Activated CD8-positive, alpha-beta memory T cell treated with anti-CD3 and anti-CD28 coated beads, Interleukin-2, amount 50 U/mL, for 1 hour (primary cell): ENCODE results near the gene ZNF280D.

ENCODE experiments used
- DNase-seq: peaks from one replicate; pipeline ENCODE4 v3.0.0-alpha.2; 2020; ENCODE audit errors: extremely low read depth

ZNF280D gene

DNA sequence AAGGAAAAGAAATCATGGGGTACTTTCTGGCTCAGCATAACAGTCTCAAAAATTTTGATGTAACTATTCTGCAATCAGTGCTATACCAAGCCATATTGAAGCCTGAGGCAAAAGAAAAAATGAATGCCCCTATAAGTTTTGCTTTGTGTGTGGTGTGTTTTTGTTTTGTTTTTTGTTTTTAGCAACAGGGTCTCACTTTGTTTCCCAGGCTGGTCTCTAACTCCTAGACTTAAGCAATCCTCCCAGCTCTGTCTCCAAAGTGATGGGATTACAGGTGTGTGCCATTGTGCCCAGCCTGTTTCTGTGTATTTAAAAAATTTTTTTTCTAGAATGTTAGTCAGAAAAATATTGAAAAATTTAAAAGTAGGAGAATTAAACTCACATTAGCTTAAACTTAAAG, 93.2 kb downstream of the ZNF280D start:
- no peak for DNase-seq

GRCh38 chr15:56639631-56640030, 93.7 kb downstream of the ZNF280D start:
- DNase-seq = no peak

DNA sequence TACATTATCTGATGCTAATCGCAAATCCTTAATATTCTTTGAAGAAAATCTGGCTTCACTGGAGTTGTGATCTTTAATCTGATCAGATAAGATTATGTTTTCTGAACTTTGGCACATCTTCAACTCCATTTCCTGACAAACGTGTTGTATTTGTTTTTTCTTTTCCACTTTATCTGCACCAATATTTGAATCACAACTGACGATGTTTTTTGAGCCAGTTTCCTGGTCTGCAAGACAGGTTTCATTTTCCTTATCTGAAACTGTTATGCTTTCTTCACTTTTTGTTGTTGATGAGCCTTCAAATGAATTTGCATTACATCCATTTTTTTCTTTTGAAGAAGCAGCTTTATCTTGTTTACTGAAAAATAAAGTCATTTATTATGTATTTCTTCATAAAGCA, 101.5 kb downstream of the ZNF280D start:
- DNase-seq = no peak

- DNase-seq = no peak
These were observed 104.3 kb downstream of the ZNF280D start for GRCh38 chr15:56628893-56629532.

DNA sequence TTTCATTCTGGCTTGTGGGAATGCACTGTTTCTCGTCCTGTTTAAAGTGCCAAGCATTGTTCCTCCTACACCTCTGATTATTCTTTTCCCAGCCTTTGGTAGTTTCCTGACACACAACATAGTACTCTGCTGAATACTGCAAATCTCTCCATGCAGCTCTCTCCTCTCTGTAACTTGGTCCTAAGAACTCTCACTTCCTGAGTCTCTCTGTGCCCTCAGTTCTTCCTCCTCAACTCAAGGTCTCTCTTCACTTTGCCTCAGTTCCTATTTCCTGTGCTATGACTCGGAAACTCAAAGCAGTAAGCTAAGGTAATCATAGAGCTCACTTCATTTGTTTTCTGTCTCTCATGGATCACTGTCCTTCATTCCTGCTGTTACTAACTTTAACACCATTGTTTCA, 113.4 kb downstream of the ZNF280D start:
- DNase-seq = no peak

- DNase-seq = no peak
These were observed 115.7 kb downstream of the ZNF280D start for GRCh38 chr15:56617628-56618027.

- DNase-seq = no peak
These were observed 116.8 kb downstream of the ZNF280D start for GRCh38 chr15:56616551-56616950.

DNA sequence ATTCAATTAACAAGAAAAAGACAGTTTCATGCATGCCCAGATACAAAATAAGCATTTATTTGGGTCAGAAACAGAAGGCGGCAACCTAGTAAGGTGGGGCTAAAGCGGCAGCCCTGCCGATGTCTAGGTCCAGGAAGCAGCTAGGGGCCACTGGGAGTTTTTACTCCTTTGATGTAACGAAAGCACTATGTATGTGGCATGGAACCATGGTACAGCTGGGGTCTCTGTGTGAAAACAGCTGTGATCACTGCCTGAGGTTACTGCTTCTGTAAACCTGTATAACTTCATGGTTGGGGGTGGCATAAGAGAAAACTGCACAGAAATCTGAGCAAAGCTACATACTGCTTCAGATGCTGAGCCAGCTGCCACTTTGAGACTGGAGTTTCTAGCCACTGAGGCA, 119.5 kb downstream of the ZNF280D start:
- no peak for DNase-seq

DNA sequence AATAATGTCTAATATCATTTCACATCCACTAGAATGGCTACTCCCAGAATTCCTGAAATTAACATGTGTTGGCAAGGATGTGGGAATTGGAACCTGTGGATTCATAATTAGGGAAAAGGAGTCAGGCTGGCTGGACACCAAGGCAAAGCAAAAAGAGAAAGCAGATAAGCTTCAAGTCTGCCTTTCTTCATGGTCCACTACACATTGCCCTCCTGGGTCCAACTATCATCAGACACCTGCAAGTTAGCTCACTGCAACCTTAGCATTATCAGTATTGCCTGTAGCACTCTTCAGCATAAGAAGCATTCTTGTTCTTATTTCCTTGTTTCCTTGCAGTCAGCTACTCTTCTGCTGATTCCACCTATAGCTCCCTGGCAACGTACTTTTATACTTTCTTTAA, 124.3 kb downstream of the ZNF280D start:
- DNase-seq = no peak

- no peak for DNase-seq
These were observed 125.0 kb downstream of the ZNF280D start for GRCh38 chr15:56608140-56608778.

- no peak for DNase-seq
These were observed 131.1 kb downstream of the ZNF280D start for GRCh38 chr15:56602253-56602652.

- no peak for DNase-seq
These were observed 132.9 kb downstream of the ZNF280D start for GRCh38 chr15:56600380-56600779.

GRCh38 chr15:56598991-56599390, 134.3 kb downstream of the ZNF280D start:
- DNase-seq = no peak

DNA sequence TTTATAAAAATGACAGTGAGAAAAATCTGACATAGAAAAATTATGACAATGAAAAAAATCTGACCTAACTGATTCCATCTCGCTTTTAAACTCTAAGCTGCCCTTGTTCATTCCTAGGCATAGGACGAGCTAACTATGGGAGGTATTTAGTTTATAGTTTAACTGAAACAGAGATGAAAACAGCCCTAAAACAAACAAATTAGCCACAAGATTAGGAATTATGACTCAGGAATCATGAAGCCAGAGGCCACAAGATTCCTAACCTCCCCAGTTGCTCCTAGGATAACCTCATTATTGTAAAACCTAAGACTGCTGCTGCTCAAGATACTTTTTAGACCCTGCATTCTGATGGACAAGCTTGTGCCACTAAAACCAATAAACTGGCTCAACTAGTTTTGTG, 145.6 kb downstream of the ZNF280D start:
- DNase-seq = no peak

- no peak for DNase-seq
These were observed 147.1 kb downstream of the ZNF280D start for GRCh38 chr15:56586206-56586605.

DNA sequence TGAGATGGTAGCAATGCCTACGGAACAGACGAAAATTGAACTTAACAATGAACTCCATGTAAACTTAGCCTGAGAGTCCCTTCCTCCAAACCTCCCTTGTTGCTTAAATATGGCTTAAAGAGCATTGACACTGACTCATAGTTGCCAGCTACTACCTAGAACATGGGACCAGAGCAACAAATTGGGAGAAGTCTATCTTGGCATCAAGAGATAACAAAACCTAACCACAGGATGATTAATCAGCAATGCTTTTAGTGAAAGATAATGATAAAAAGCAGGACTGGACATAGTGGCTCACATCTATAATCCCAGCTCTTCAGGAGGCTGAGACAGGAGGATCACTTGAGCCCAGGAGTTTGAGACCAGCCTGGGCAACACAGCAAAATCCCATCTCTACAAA, 150.5 kb downstream of the ZNF280D start:
- no peak for DNase-seq
